GM23338 (cell line): ENCODE data around the gene FAM209B. TPM values are rescaled to one million over a fixed set of nuclear protein-coding genes. Genes with fewer than 3 reads are reported as not detected.

Experiments
- ATAC-seq: fragments of 200-7000 bp; cut with Tn5 transposase; 3 replicates; pipeline ENCODE4 v1.9.1; 2020
- DNase-seq: peaks from one replicate; pipeline ENCODE4 v3.0.0-alpha.2; 2015; ENCODE audit warnings: low spot score
- H2AFZ ChIP-seq: fragments of 200-600 bp; sonication (generic); 2 replicates; pipeline ENCODE4 v1.8.0; 2016; ENCODE audit warnings: antibody characterized with exemption, mild to moderate bottlenecking, moderate library complexity
- H3F3A ChIP-seq: fragments of 200-600 bp; sonication (generic); replicated peaks from 2 replicates; pipeline ENCODE4 v1.8.0; 2017; ENCODE audit warnings: antibody characterized with exemption, mixed run types, low read depth
- H3K27ac ChIP-seq: fragments of 200-600 bp; sonication (generic); 2 replicates; pipeline ENCODE4 v1.6.1; 2016; ENCODE audit warnings: low read depth
- H3K27me3 ChIP-seq: fragments of 200-600 bp; sonication (generic); 2 replicates; pipeline ENCODE4 v1.8.0; 2016; ENCODE audit warnings: mild to moderate bottlenecking, mixed run types, moderate library complexity; ENCODE audit not compliant: insufficient read depth
- H3K36me3 ChIP-seq: fragments of 200-600 bp; sonication (generic); 2 replicates; pipeline ENCODE4 v1.8.0; 2016; ENCODE audit warnings: mild to moderate bottlenecking; ENCODE audit not compliant: insufficient read depth
- H3K4me1 ChIP-seq: fragments of 200-600 bp; sonication (generic); 2 replicates; pipeline ENCODE4 v1.8.0; 2016; ENCODE audit warnings: mild to moderate bottlenecking, moderate library complexity; ENCODE audit not compliant: insufficient read depth
- H3K4me2 ChIP-seq: fragments of 200-600 bp; sonication (generic); 2 replicates; pipeline ENCODE4 v1.7.1; 2017; ENCODE audit warnings: mixed run types
- H3K4me3 ChIP-seq: fragments of 200-600 bp; sonication (generic); 2 replicates; pipeline ENCODE4 v1.6.1; 2016; ENCODE audit warnings: mixed run types
- H3K79me2 ChIP-seq: fragments of 200-600 bp; sonication (generic); replicated peaks from 2 replicates; pipeline ENCODE4 v1.8.0; 2017; ENCODE audit warnings: mild to moderate bottlenecking; ENCODE audit not compliant: insufficient read depth
- H3K9me2 ChIP-seq: fragments of 200-600 bp; sonication (generic); 2 replicates; pipeline ENCODE4 v1.8.0; 2017; ENCODE audit not compliant: insufficient read depth
- H4K20me1 ChIP-seq: fragments of 200-600 bp; sonication (generic); replicated peaks from 2 replicates; pipeline ENCODE4 v1.8.0; 2017; ENCODE audit warnings: mild to moderate bottlenecking; ENCODE audit not compliant: insufficient read depth
- H3K27ac Mint-ChIP-seq: 2 replicates; pipeline ENCODE4 v1.8.0; 2020; ENCODE audit warnings: inconsistent platforms, mild to moderate bottlenecking, moderate library complexity, mixed read lengths
- H3K27me3 Mint-ChIP-seq: 3 replicates; pipeline ENCODE4 v1.8.0; 2022; ENCODE audit warnings: low read depth, mild to moderate bottlenecking, moderate library complexity, mixed read lengths, inconsistent platforms; ENCODE audit not compliant: insufficient read depth, poor library complexity
- H3K36me3 Mint-ChIP-seq: 3 replicates; pipeline ENCODE4 v1.8.0; 2021; ENCODE audit warnings: low read depth, mild to moderate bottlenecking, inconsistent platforms, moderate library complexity, mixed read lengths
- H3K4me1 Mint-ChIP-seq: 3 replicates; pipeline ENCODE4 v1.8.0; 2020; ENCODE audit warnings: mild to moderate bottlenecking, inconsistent platforms, mixed read lengths
- H3K4me3 Mint-ChIP-seq: 3 replicates; pipeline ENCODE4 v1.8.0; 2021; ENCODE audit warnings: moderate library complexity, mild to moderate bottlenecking, inconsistent platforms, mixed read lengths
- H3K9me3 Mint-ChIP-seq: 3 replicates; pipeline ENCODE4 v1.8.0; 2020; ENCODE audit warnings: moderate library complexity, mild to moderate bottlenecking, inconsistent platforms, mixed read lengths
- CREB1 ChIP-seq: fragments of 250-450 bp; sonication (Bioruptor Pico); IDR thresholded peaks from 2 replicates; pipeline ENCODE4 v1.5.0; 2020; ENCODE audit warnings: low read depth, mild to moderate bottlenecking, moderate library complexity
- CTCF ChIP-seq, 2 experiments: fragments of 200-600 bp in 1 of 2; sonication (generic) in 1 of 2; conservative IDR thresholded peaks; 2 replicates each; pipeline versions ENCODE4 v1.5.1 to v1.6.1; 2016 to 2017; ENCODE audit warnings: antibody characterized with exemption in 2 of 2, low read depth in 2 of 2, mild to moderate bottlenecking in 2 of 2, moderate library complexity in 1 of 2
- EZH2 ChIP-seq: fragments of 200-600 bp; sonication (generic); IDR thresholded peaks from one replicate; pipeline ENCODE4 v1.8.0; 2017; ENCODE audit warnings: antibody characterized with exemption, mild to moderate bottlenecking, low read depth; ENCODE audit not compliant: unreplicated experiment
- NANOG ChIP-seq: IDR thresholded peaks from 2 replicates; pipeline ENCODE4 v1.6.1; 2016; ENCODE audit warnings: antibody characterized with exemption, borderline replicate concordance
- POLR2AphosphoS5 ChIP-seq: IDR thresholded peaks from 2 replicates; pipeline ENCODE4 v1.6.1; 2016; ENCODE audit warnings: antibody characterized with exemption, low read depth
- ZNF114 ChIP-seq: fragments of 250-450 bp; sonication (Bioruptor Pico); IDR thresholded peaks from 2 replicates; pipeline ENCODE4 v1.5.0; 2020; ENCODE audit warnings: mild to moderate bottlenecking, moderate library complexity
- ZNF462 ChIP-seq: fragments of 250-450 bp; sonication (Bioruptor Pico); IDR thresholded peaks from 2 replicates; pipeline ENCODE4 v1.5.0; 2020; ENCODE audit warnings: mild to moderate bottlenecking, moderate library complexity
- polyA plus RNA-seq: library from polyadenylated mRNA; unstranded; fragments of >200 nt; fragmentation: Nextera tagmentation; extraction: Ambion mirVana; gene quantifications from 2 replicates; pipeline ENCODE4 v1.2.1, GENCODE V29; 2016
- total RNA-seq: library from RNA; depleted of rRNA; stranded (reverse); fragments of >200 nt; shearing (Covaris generic); gene quantifications from 2 replicates; pipeline ENCODE4 v1.2.3, GENCODE V29; 2014
- TF ChIP-seq, protein P1 (sequence below): IDR thresholded peaks from 2 replicates; pipeline ENCODE4 v1.6.1; 2016; ENCODE audit warnings: antibody characterized with exemption

FAM209B gene
- total and polyA plus RNA-seq, 2 experiments from 2014 or later = 1.1 TPM; not detected in 1

DNA sequence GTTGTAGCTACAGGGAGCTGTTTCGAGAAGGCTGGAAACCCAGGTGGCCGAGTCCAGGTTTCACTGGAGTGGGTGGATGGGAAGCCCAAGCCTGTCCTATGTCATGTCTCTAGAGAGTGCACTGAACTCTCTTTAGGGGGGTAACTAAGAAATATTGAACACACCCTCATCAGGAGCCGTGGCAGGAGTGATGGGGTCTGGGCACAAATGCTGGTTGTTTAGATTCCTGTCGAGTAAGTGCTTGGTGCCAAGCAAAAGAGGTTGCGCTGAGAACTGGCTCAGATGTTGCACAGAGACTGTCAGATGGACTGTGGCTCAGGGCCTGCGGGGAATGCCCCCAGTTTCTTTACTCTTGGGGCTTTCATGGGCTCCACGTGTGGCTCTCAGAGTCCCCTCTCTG lies 15.8 kb upstream of the FAM209B start (continued):
- TF ChIP-seq ZNF462 (CRISPR knock-in tag) (no peak), ZNF114 (CRISPR knock-in tag) (no peak), CTCF (conservative IDR thresholded peaks at IDR 0.05; ENCODE audit: low read depth in 2 of 2) (no peak), EZH2 (no peak)
- TF ChIP-seq, protein P1, sequence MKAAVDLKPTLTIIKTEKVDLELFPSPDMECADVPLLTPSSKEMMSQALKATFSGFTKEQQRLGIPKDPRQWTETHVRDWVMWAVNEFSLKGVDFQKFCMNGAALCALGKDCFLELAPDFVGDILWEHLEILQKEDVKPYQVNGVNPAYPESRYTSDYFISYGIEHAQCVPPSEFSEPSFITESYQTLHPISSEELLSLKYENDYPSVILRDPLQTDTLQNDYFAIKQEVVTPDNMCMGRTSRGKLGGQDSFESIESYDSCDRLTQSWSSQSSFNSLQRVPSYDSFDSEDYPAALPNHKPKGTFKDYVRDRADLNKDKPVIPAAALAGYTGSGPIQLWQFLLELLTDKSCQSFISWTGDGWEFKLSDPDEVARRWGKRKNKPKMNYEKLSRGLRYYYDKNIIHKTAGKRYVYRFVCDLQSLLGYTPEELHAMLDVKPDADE = no peak

GRCh38 chr20:56517641-56518040 lies 15.4 kb upstream of the FAM209B start:
- H3K4me1 ChIP-seq = no peaks in the 10 kb centered on the region
- H3F3A ChIP-seq = no peaks in the 10 kb centered on the region
- no peak overlapping the region for H3K27ac ChIP-seq
- no peak overlapping the region for H3K4me3 ChIP-seq
- Mint-ChIP-seq H3K27me3 (peaks cover 5% of the 10 kb centered on the region), H3K36me3 (peaks cover 55% of the 10 kb centered on the region), H3K9me3 (peaks cover 35% of the 10 kb centered on the region), H3K4me3 (no peak overlapping the region), H3K4me1 (no peaks in the 10 kb centered on the region), H3K27ac (no peak overlapping the region)
- ATAC-seq (no peak), DNase-seq (no peak)
- H2AFZ ChIP-seq = no peak overlapping the region
- peaks cover 15% of the 10 kb centered on the region for H3K36me3 ChIP-seq
- H4K20me1 ChIP-seq = 0 out of 2 replicates have a peak, but pooled peaks cover 5% of the 10 kb centered on the region
- no peak overlapping the region for H3K4me2 ChIP-seq
- no peaks in the 10 kb centered on the region for H3K79me2 ChIP-seq
- H3K27me3 ChIP-seq = no peaks in the 10 kb centered on the region
- H3K9me2 ChIP-seq = no peaks in the 10 kb centered on the region
- TF ChIP-seq POLR2AphosphoS5 = no peak
- no peak for TF ChIP-seq CREB1 (CRISPR knock-in tag)
- TF ChIP-seq NANOG = no peak
- TF ChIP-seq CTCF (conservative IDR thresholded peaks at IDR 0.05; ENCODE audit: low read depth in 2 of 2) = no peak
